ENCODE measurements around the gene KRTAP9-7. TPM values are rescaled to one million over a fixed set of nuclear protein-coding genes. Genes with fewer than 3 reads are reported as not detected.

The KRTAP9-7 gene
- total and polyA plus RNA-seq, 2 of the 4 experiments (the other 2 are of a cell fraction), result not detected

- Histone ChIP-seq H2AK9ac (replicated peaks; ENCODE audit: low read depth, low read length, poor library complexity) (no peak overlapping the region), H3K18ac (ENCODE audit: low read depth, low read length) (peak overlapping the region; percentile 42; the same call in 1 of the 2 replicates), H3K27me3 (ENCODE audit: control insufficient read depth, insufficient read depth, low read length) (no peaks in the 10 kb centered on the region; the same call in 1 of the 2 replicates), H3K4me3 (ENCODE audit: insufficient read depth, low read depth, low read length) (no peak overlapping the region), H3K23ac (ENCODE audit: low read depth, low read length) (no peak overlapping the region), H3K56ac (ENCODE audit: extremely low read depth, insufficient read depth, low read length) (no peak overlapping the region), H2BK5ac (ENCODE audit: low read depth, low read length, poor library complexity, severe bottlenecking) (no peak overlapping the region), H3K4me1 (ENCODE audit: control insufficient read depth, insufficient read depth, low read length) (peaks cover 4% of the 10 kb centered on the region; the same call in 1 of the 2 replicates), H3K79me1 (ENCODE audit: low read depth in 1 of 2, low read length in 2 of 2) (no peaks in the 10 kb centered on the region), H3K14ac (replicated peaks; ENCODE audit: low read depth, low read length) (no peak overlapping the region), H3K4me2 (ENCODE audit: low read depth, low read length) (no peak overlapping the region), H4K91ac (ENCODE audit: insufficient read depth, low read depth, low read length) (no peak overlapping the region), H3K9me3 (ENCODE audit: control insufficient read depth, insufficient read depth, low read length) (no peaks in the 10 kb centered on the region), H2AK5ac (ENCODE audit: low read depth, low read length) (peak overlapping the region; percentile 54; the same call in 1 of the 2 replicates), H2BK15ac (ENCODE audit: low read depth, low read length) (no peak overlapping the region), H4K5ac (ENCODE audit: low read depth, low read length) (no peak overlapping the region), H3K27ac (ENCODE audit: insufficient read depth, low read length) (no peak overlapping the region), H4K20me1 (ENCODE audit: insufficient read depth, low read length) (no peaks in the 10 kb centered on the region), H2BK20ac (ENCODE audit: low read depth, low read length) (no peak overlapping the region), H3K9me1 (ENCODE audit: insufficient read depth, low read length) (peaks cover 7% of the 10 kb centered on the region), H2AFZ (replicated peaks; ENCODE audit: low read length, poor library complexity) (no peak overlapping the region), H4K8ac (ENCODE audit: low read depth in 2 of 2, low read length in 2 of 2) (no peak overlapping the region), H3K9ac (ENCODE audit: low read depth, low read length) (no peak overlapping the region), H3K4ac (ENCODE audit: low read depth, low read length) (no peak overlapping the region), H2BK120ac (ENCODE audit: low read depth, low read length) (no peak overlapping the region), H3K36me3 (ENCODE audit: control insufficient read depth, insufficient read depth, low read length) (no peaks in the 10 kb centered on the region)
- DNase-seq (no peak), ATAC-seq (ENCODE audit: low read depth) (no peak)
- ChIA-PET POLR2A (ENCODE audit: unreplicated experiment) (no interaction called here), CTCF (interaction anchor here (1.5 kb wide), 1 partner anchor 11 kb away, joined by 4 read pairs; no protein-coding TSS in a partner anchor)
- TF ChIP-seq CEBPB (IDR thresholded peaks at IDR 0.05; ENCODE audit: low read depth, low read length), result peak; percentile 56; the same call in 1 of the 2 replicates
- no peak for TF ChIP-seq MAFK (IDR thresholded peaks at IDR 0.05; ENCODE audit: low read depth, low read length)
- TF ChIP-seq NFE2L2 (IDR thresholded peaks at IDR 0.05; ENCODE audit: low read depth, low read length), result no peak
- no peak for TF ChIP-seq BHLHE40 (IDR thresholded peaks at IDR 0.05; ENCODE audit: low read depth, low read length)
- no peak for TF ChIP-seq POLR2A (IDR thresholded peaks at IDR 0.05; ENCODE audit: low read depth, low read length)
- in situ Hi-C loops (cut with MboI; ENCODE audit: low sequenced_read_pairs) (no loop called here), dilution Hi-C loops (cut with HindIII; ENCODE audit: low sequenced_read_pairs, unreplicated experiment) (no loop called here), intact Hi-C loops (cut with micrococcal nuclease) (no loop called here)
- no TSS peak for BruUV-seq (replicated peaks)
- no CpG with 5 or more reads among the region's 3 CpGs for WGBS, 2 experiments (ENCODE audit: extremely low coverage in 2 of 2, insufficient read length in 1 of 2)
Observed at GRCh38 chr17:41287050-41287449, 11.6 kb downstream of the KRTAP9-7 start.
